ENCODE measurements around the gene RAB44.

RAB44 gene

GRCh38 chr6:36754582-36755434 lies 57.2 kb downstream of the RAB44 start:
- H4K20me1 ChIP-seq (ENCODE audit: control insufficient read depth, insufficient read depth, low read depth, low read length) = no peaks in the 10 kb centered on the region
- no peak for TF ChIP-seq CTCF (IDR thresholded peaks at IDR 0.05; ENCODE audit: low read depth, low read length, poor library complexity, severe bottlenecking)
- no peak for TF ChIP-seq EZH2phosphoT487 (IDR thresholded peaks at IDR 0.05; ENCODE audit: borderline replicate concordance, low read length)
- no peaks in the 10 kb centered on the region for H3K36me3 ChIP-seq (ENCODE audit: control insufficient read depth, low read length)
- no peaks in the 10 kb centered on the region for H3F3A ChIP-seq (ENCODE audit: control insufficient read depth, insufficient read depth)
- H3K27ac ChIP-seq (ENCODE audit: low read depth, low read length) = no peak overlapping the region
- peaks cover 44% of the 10 kb centered on the region for H3K4me1 ChIP-seq (ENCODE audit: control insufficient read depth, low read length)
- H3K9me3 ChIP-seq (ENCODE audit: control insufficient read depth, insufficient read depth, low read length) = no peaks in the 10 kb centered on the region
- H3K9me2 ChIP-seq (replicated peaks; ENCODE audit: control insufficient read depth, low read length) = no peaks in the 10 kb centered on the region
- no peaks in the 10 kb centered on the region for H3K79me2 ChIP-seq (ENCODE audit: control insufficient read depth, low read length)
- H3K27me3 ChIP-seq (ENCODE audit: control insufficient read depth, low read length) = peaks cover 3% of the 10 kb centered on the region; the same call in 1 of the 2 replicates
- H3K4me3 ChIP-seq (ENCODE audit: low read length) = no peak overlapping the region
- no peak overlapping the region for H3K4me2 ChIP-seq (ENCODE audit: low read length)

- Histone ChIP-seq H3F3A (ENCODE audit: control insufficient read depth, insufficient read depth) (no peaks in the 10 kb centered on the region), H3K9me2 (replicated peaks; ENCODE audit: control insufficient read depth, low read length) (no peaks in the 10 kb centered on the region), H3K79me2 (ENCODE audit: control insufficient read depth, low read length) (no peaks in the 10 kb centered on the region), H3K4me1 (ENCODE audit: control insufficient read depth, low read length) (peaks cover 44% of the 10 kb centered on the region), H3K4me3 (ENCODE audit: low read length) (peak overlapping the region; percentile 5; the same call in 1 of the 2 replicates), H3K36me3 (ENCODE audit: control insufficient read depth, low read length) (no peaks in the 10 kb centered on the region), H3K4me2 (ENCODE audit: low read length) (peak overlapping the region; percentile 28), H3K27ac (ENCODE audit: low read depth, low read length) (no peak overlapping the region), H4K20me1 (ENCODE audit: control insufficient read depth, insufficient read depth, low read depth, low read length) (no peaks in the 10 kb centered on the region), H3K27me3 (ENCODE audit: control insufficient read depth, low read length) (peaks cover 3% of the 10 kb centered on the region), H3K9me3 (ENCODE audit: control insufficient read depth, insufficient read depth, low read length) (no peaks in the 10 kb centered on the region)
- TF ChIP-seq CTCF (IDR thresholded peaks at IDR 0.05; ENCODE audit: low read depth, low read length, poor library complexity, severe bottlenecking) = no peak
- TF ChIP-seq EZH2phosphoT487 (IDR thresholded peaks at IDR 0.05; ENCODE audit: borderline replicate concordance, low read length) = no peak
These were observed 58.1 kb downstream of the RAB44 start for GRCh38 chr6:36755435-36756348.

DNA sequence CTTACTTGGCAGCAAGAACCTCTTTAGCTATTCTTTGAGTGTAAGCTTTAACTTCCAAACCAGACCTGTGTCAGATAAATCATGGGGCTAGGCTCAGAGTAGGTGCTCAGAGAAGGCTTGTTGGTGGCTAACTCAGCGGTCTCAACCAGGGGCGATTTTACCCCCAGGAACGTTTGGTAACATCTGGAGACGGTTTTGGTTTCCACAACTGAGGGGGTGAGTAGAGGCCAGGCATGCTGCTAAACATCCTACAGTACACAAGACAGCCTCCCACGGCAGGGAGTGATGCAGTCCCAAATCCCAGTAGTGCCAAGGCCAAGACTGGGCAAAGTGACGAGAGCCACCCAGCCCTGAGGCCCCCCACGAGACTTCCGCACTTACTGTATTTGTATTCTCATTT lies 59.2 kb downstream of the RAB44 start:
- H3K9me2 ChIP-seq (replicated peaks; ENCODE audit: control insufficient read depth, low read length) = no peaks in the 10 kb centered on the region
- no peaks in the 10 kb centered on the region for H3K9me3 ChIP-seq (ENCODE audit: control insufficient read depth, insufficient read depth, low read length)
- H3K27me3 ChIP-seq (ENCODE audit: control insufficient read depth, low read length) = peaks cover 3% of the 10 kb centered on the region
- TF ChIP-seq EZH2phosphoT487 (IDR thresholded peaks at IDR 0.05; ENCODE audit: borderline replicate concordance, low read length) (no peak), CTCF (IDR thresholded peaks at IDR 0.05; ENCODE audit: low read depth, low read length, poor library complexity, severe bottlenecking) (no peak)
- H3K79me2 ChIP-seq (ENCODE audit: control insufficient read depth, low read length) = no peaks in the 10 kb centered on the region
- H4K20me1 ChIP-seq (ENCODE audit: control insufficient read depth, insufficient read depth, low read depth, low read length) = no peaks in the 10 kb centered on the region
- no peaks in the 10 kb centered on the region for H3K36me3 ChIP-seq (ENCODE audit: control insufficient read depth, low read length)
- 0 out of 2 replicates have a peak overlapping the region, but pooled peaks have one; percentile 26 for H3K4me3 ChIP-seq (ENCODE audit: low read length)
- peak overlapping the region; percentile 52 for H3K4me2 ChIP-seq (ENCODE audit: low read length)
- peaks cover 44% of the 10 kb centered on the region for H3K4me1 ChIP-seq (ENCODE audit: control insufficient read depth, low read length)
- H3K27ac ChIP-seq (ENCODE audit: low read depth, low read length) = no peak overlapping the region
- H3F3A ChIP-seq (ENCODE audit: control insufficient read depth, insufficient read depth) = no peaks in the 10 kb centered on the region
